Right cardiac atrium (tissue), 5 donors: ENCODE data around the gene BCAS4. TPM values are rescaled to one million over a fixed set of nuclear protein-coding genes. Genes with fewer than 3 reads are reported as not detected.
"Not testable (repeated sequence)": the region's sequence is repeated elsewhere in the genome, so short reads cannot be mapped to it uniquely, and the experiment has no call there.

ENCODE experiments used
- ATAC-seq, 2 donors: fragments of 200-7000 bp; cut with Tn5 transposase; one replicate each; pipeline versions ENCODE4 v1.8.0 to v1.9.1; 2020; ENCODE audit warnings: moderate library complexity in 2 of 2, mild to moderate bottlenecking in 1 of 2
- DNase-seq, 3 donors: peaks; one replicate each; pipeline ENCODE4 v3.0.0-alpha.2; 2020
- H3K27ac ChIP-seq: one replicate; pipeline ENCODE4 v1.5.1; 2013; ENCODE audit warnings: mild to moderate bottlenecking, low read length, control low read depth, moderate library complexity
- H3K27me3 ChIP-seq: one replicate; pipeline ENCODE4 v1.6.1; 2013; ENCODE audit not compliant: control insufficient read depth, insufficient read depth
- H3K4me1 ChIP-seq: one replicate; pipeline ENCODE4 v1.6.1; 2013; ENCODE audit warnings: low read length; ENCODE audit not compliant: control insufficient read depth, insufficient read depth
- H3K4me3 ChIP-seq: one replicate; pipeline ENCODE4 v1.5.1; 2013; ENCODE audit warnings: low read length, control low read depth
- H3K9me3 ChIP-seq: one replicate; pipeline ENCODE4 v1.6.1; 2013; ENCODE audit warnings: low read length; ENCODE audit not compliant: control insufficient read depth
- WGBS: extraction: QIAGEN DNeasy Blood & Tissue Kit; methylation state at CpG from one replicate; pipeline ENCODE4 v1.1.7; 2013; 5-methylcytosine and 5-hydroxymethylcytosine counted together
- intact Hi-C, 4 donors: fragments of 100-400 bp; cut with DNase I; formaldehyde crosslinking; loops; one replicate each; pipeline versions ENCODE4 v1.11.0 to v1.14.0; 2022 to 2023
- polyA plus RNA-seq: library from polyadenylated mRNA; stranded (reverse); fragments of 200-250 nt; gene quantifications from one replicate; pipeline ENCODE4 v1.2.3, GENCODE V29; 2013
- total RNA-seq, 4 donors: library from RNA; stranded (reverse); fragmentation: NEBNext Ultra II Directional; extraction: Animal tissue kit (Norgen Biotek cat#: 25700); gene quantifications; one replicate each; pipeline ENCODE4 v1.2.1, GENCODE V29; 2021
- donor health status: healthy with polysubstance abuse.
- donor health status: DM: no; HTN: yes; CAD: no.
- donor health status: DM: no; HTN: no; CAD: no.
- donor health status: DM: no; HTN: yes; CAD: no; lungs with severe emphysema.
- donor health status: DM: yes; HTN: yes; CAD: no.

The BCAS4 gene
- total and polyA plus RNA-seq, 5 donors, result 1.6 to 3.5 (median 2.4) TPM

- intact Hi-C loops, result no loop called here
- no peak overlapping the region for H3K27ac ChIP-seq
- no peaks in the 10 kb centered on the region for H3K27me3 ChIP-seq
- no peaks in the 10 kb centered on the region for H3K9me3 ChIP-seq
- DNase-seq, result no peak
- no peak overlapping the region for H3K4me3 ChIP-seq
- no peaks in the 10 kb centered on the region for H3K4me1 ChIP-seq
- 75% methylated on average over 5 of the region's 5 CpGs for WGBS
- ATAC-seq, result no peak
Measured at GRCh38 chr20:50772420-50773185, 22.3 kb upstream of the BCAS4 start.

- no peak for DNase-seq
- Histone ChIP-seq H3K27ac (no peak overlapping the region), H3K4me1 (no peaks in the 10 kb centered on the region), H3K9me3 (no peaks in the 10 kb centered on the region), H3K27me3 (no peaks in the 10 kb centered on the region), H3K4me3 (no peak overlapping the region)
- intact Hi-C loops, result no loop called here
- ATAC-seq, result no peak
- 71% methylated on average over 3 of the region's 3 CpGs for WGBS
Measured at GRCh38 chr20:50774515-50774914, 20.3 kb upstream of the BCAS4 start.

- DNase-seq (no peak), ATAC-seq (no peak)
- intact Hi-C loops, result no loop called here
- H3K4me3 ChIP-seq, result no peak overlapping the region
- WGBS, result 71% methylated on average over 8 of the region's 8 CpGs
- no peaks in the 10 kb centered on the region for H3K27me3 ChIP-seq
- H3K9me3 ChIP-seq, result no peaks in the 10 kb centered on the region
- H3K27ac ChIP-seq, result no peak overlapping the region
- no peaks in the 10 kb centered on the region for H3K4me1 ChIP-seq
Measured at GRCh38 chr20:50776122-50776817, 18.6 kb upstream of the BCAS4 start.

GRCh38 chr20:50777373-50777772 is 17.5 kb upstream of the BCAS4 start:
- Histone ChIP-seq H3K4me1 (no peaks in the 10 kb centered on the region), H3K9me3 (no peaks in the 10 kb centered on the region), H3K27ac (no peak overlapping the region), H3K4me3 (no peak overlapping the region), H3K27me3 (no peaks in the 10 kb centered on the region)
- DNase-seq, result no peak
- no peak for ATAC-seq
- intact Hi-C loops, result no loop called here
- 73% methylated on average over 2 of the region's 2 CpGs for WGBS

- ATAC-seq, intact Hi-C loops, H3K27ac ChIP-seq, H3K4me1 ChIP-seq, H3K27me3 ChIP-seq, DNase-seq, H3K9me3 ChIP-seq, H3K4me3 ChIP-seq: not testable (repeated sequence)
- whole genome bisulfite sequencing, result 92% methylated on average over 8 of the region's 8 CpGs
Measured at GRCh38 chr20:50778994-50779393, 15.9 kb upstream of the BCAS4 start.

- Histone ChIP-seq H3K4me1 (no peaks in the 10 kb centered on the region), H3K9me3 (no peaks in the 10 kb centered on the region), H3K27ac (no peak overlapping the region), H3K27me3 (no peaks in the 10 kb centered on the region), H3K4me3 (no peak overlapping the region)
- ATAC-seq, result no peak
- 95% methylated on average over 2 of the region's 2 CpGs for WGBS
- DNase-seq, result no peak
- intact Hi-C loops, result no loop called here
Measured at GRCh38 chr20:50783390-50783789, 11.5 kb upstream of the BCAS4 start.

GRCh38 chr20:50783903-50784302 is 11.0 kb upstream of the BCAS4 start:
- ATAC-seq (no peak), DNase-seq (no peak)
- no peaks in the 10 kb centered on the region for H3K27me3 ChIP-seq
- H3K27ac ChIP-seq, result no peak overlapping the region
- no peak overlapping the region for H3K4me3 ChIP-seq
- intact Hi-C loops, result no loop called here
- WGBS, result 83% methylated on average over 6 of the region's 6 CpGs
- no peaks in the 10 kb centered on the region for H3K9me3 ChIP-seq
- no peaks in the 10 kb centered on the region for H3K4me1 ChIP-seq

- Histone ChIP-seq H3K4me1 (no peaks in the 10 kb centered on the region), H3K27me3 (no peaks in the 10 kb centered on the region), H3K9me3 (no peaks in the 10 kb centered on the region), H3K27ac (no peak overlapping the region), H3K4me3 (no peak overlapping the region)
- intact Hi-C loops, result no loop called here
- no peak for ATAC-seq
- 84% methylated on average over 4 of the region's 4 CpGs for WGBS
- DNase-seq, result no peak
Measured at GRCh38 chr20:50784464-50784863, 10.4 kb upstream of the BCAS4 start.

GRCh38 chr20:50786703-50787102 is 8.2 kb upstream of the BCAS4 start:
- 96% methylated on average over 9 of the region's 9 CpGs for WGBS

GRCh38 chr20:50787181-50787580 is 7.7 kb upstream of the BCAS4 start:
- no peak for ATAC-seq
- 93% methylated on average over 2 of the region's 2 CpGs for WGBS
- no peak for DNase-seq

More at GRCh38 chr20:50786703-50787102, 8.2 kb upstream of the BCAS4 start:
- Histone ChIP-seq H3K9me3 (no peaks in the 10 kb centered on the region), H3K27ac (no peak overlapping the region), H3K4me3 (no peak overlapping the region), H3K27me3 (no peaks in the 10 kb centered on the region), H3K4me1 (no peaks in the 10 kb centered on the region)
- intact Hi-C loops, result no loop called here
- ATAC-seq (no peak), DNase-seq (no peak)

GRCh38 chr20:50788045-50788991 is 6.5 kb upstream of the BCAS4 start:
- WGBS, result 41% methylated on average over 18 of the region's 18 CpGs
- no peaks in the 10 kb centered on the region for H3K27me3 ChIP-seq
- intact Hi-C loops, result no loop called here
- ATAC-seq, result no peak
- H3K9me3 ChIP-seq, result no peaks in the 10 kb centered on the region
- H3K4me1 ChIP-seq, result no peaks in the 10 kb centered on the region
- no peak overlapping the region for H3K4me3 ChIP-seq
- no peak overlapping the region for H3K27ac ChIP-seq
- no peak for DNase-seq

More at GRCh38 chr20:50787181-50787580, 7.7 kb upstream of the BCAS4 start:
- no peaks in the 10 kb centered on the region for H3K4me1 ChIP-seq
- no peak overlapping the region for H3K27ac ChIP-seq
- no peaks in the 10 kb centered on the region for H3K27me3 ChIP-seq
- no peak overlapping the region for H3K4me3 ChIP-seq
- H3K9me3 ChIP-seq, result no peaks in the 10 kb centered on the region
- intact Hi-C loops, result no loop called here
